Lower lobe of right lung (tissue), 2 donors: ENCODE data around the gene AKAP6. TPM values are rescaled to one million over a fixed set of nuclear protein-coding genes. Genes with fewer than 3 reads are reported as not detected.

Experiments
- ATAC-seq, 2 donors: fragments of 200-7000 bp; cut with Tn5 transposase; one replicate each; pipeline ENCODE4 v1.9.1; 2020 to 2022; ENCODE audit warnings: mild to moderate bottlenecking in 2 of 2, moderate library complexity in 2 of 2
- DNase-seq: peaks from one replicate; pipeline ENCODE4 v3.0.0-alpha.2; 2020
- H3K27ac ChIP-seq: fragments of 200-600 bp; one replicate; pipeline ENCODE4 v1.8.0; 2022
- H3K27me3 ChIP-seq: fragments of 200-600 bp; one replicate; pipeline ENCODE4 v1.8.0; 2022; ENCODE audit warnings: low read depth
- H3K36me3 ChIP-seq: fragments of 200-600 bp; one replicate; pipeline ENCODE4 v1.8.0; 2022; ENCODE audit warnings: mild to moderate bottlenecking
- H3K4me1 ChIP-seq: fragments of 200-600 bp; one replicate; pipeline ENCODE4 v1.8.0; 2022
- H3K4me3 ChIP-seq: fragments of 200-600 bp; one replicate; pipeline ENCODE4 v1.8.0; 2022; ENCODE audit warnings: mild to moderate bottlenecking
- H3K9me3 ChIP-seq: fragments of 200-600 bp; one replicate; pipeline ENCODE4 v1.8.0; 2022
- CTCF ChIP-seq: fragments of 200-600 bp; IDR thresholded peaks from one replicate; pipeline ENCODE4 v1.8.0; 2022; ENCODE audit warnings: antibody characterized with exemption, mild to moderate bottlenecking
- intact Hi-C: fragments of 100-400 bp; cut with DNase I; formaldehyde crosslinking; loops from one replicate; pipeline ENCODE4 v1.11.0; 2022
- total RNA-seq: library from RNA; stranded (reverse); fragmentation: NEBNext Ultra II Directional; extraction: Animal tissue kit (Norgen Biotek cat#: 25700); gene quantifications from one replicate; pipeline ENCODE4 v1.2.1, GENCODE V29; 2021
- donor health status: DM: no; HTN: yes; CAD: no; lungs with severe emphysema.

Gene AKAP6
- total RNA-seq, 1 donor from 2014 or later, result 8.6 TPM

GRCh38 chr14:32374155-32374554, 45.1 kb downstream of the AKAP6 start:
- no peak for ATAC-seq
- no peak for TF ChIP-seq CTCF
- Histone ChIP-seq H3K27me3 (no peaks in the 10 kb centered on the region), H3K36me3 (no peaks in the 10 kb centered on the region), H3K4me1 (no peaks in the 10 kb centered on the region), H3K9me3 (no peaks in the 10 kb centered on the region), H3K4me3 (no peak overlapping the region), H3K27ac (no peak overlapping the region)
- intact Hi-C loops, result no loop called here
- DNase-seq, result no peak

GRCh38 chr14:32375663-32376062, 46.6 kb downstream of the AKAP6 start:
- Histone ChIP-seq H3K27me3 (no peaks in the 10 kb centered on the region), H3K36me3 (no peaks in the 10 kb centered on the region), H3K4me3 (no peak overlapping the region), H3K27ac (no peak overlapping the region), H3K4me1 (no peaks in the 10 kb centered on the region), H3K9me3 (no peaks in the 10 kb centered on the region)
- TF ChIP-seq CTCF, result no peak
- DNase-seq (no peak), ATAC-seq (no peak)
- intact Hi-C loops, result no loop called here

GRCh38 chr14:32377046-32377646, 48.0 kb downstream of the AKAP6 start:
- Histone ChIP-seq H3K36me3 (no peaks in the 10 kb centered on the region), H3K9me3 (no peaks in the 10 kb centered on the region), H3K4me1 (no peaks in the 10 kb centered on the region), H3K27me3 (no peaks in the 10 kb centered on the region), H3K4me3 (no peak overlapping the region), H3K27ac (no peak overlapping the region)
- intact Hi-C loops, result no loop called here
- DNase-seq, result no peak
- no peak for TF ChIP-seq CTCF
- ATAC-seq, result no peak

GRCh38 chr14:32378284-32378683, 49.2 kb downstream of the AKAP6 start:
- TF ChIP-seq CTCF, result no peak
- intact Hi-C loops, result no loop called here
- ATAC-seq, result no peak

GRCh38 chr14:32379447-32379846, 50.3 kb downstream of the AKAP6 start:
- no peak for ATAC-seq
- Histone ChIP-seq H3K27me3 (no peaks in the 10 kb centered on the region), H3K9me3 (no peaks in the 10 kb centered on the region), H3K27ac (no peak overlapping the region), H3K36me3 (no peaks in the 10 kb centered on the region), H3K4me1 (no peaks in the 10 kb centered on the region), H3K4me3 (no peak overlapping the region)
- DNase-seq, result no peak
- TF ChIP-seq CTCF, result no peak
- intact Hi-C loops, result no loop called here

More at GRCh38 chr14:32378284-32378683, 49.2 kb downstream of the AKAP6 start:
- Histone ChIP-seq H3K4me1 (no peaks in the 10 kb centered on the region), H3K9me3 (no peaks in the 10 kb centered on the region), H3K4me3 (no peak overlapping the region), H3K27ac (no peak overlapping the region), H3K36me3 (no peaks in the 10 kb centered on the region), H3K27me3 (no peaks in the 10 kb centered on the region)
- DNase-seq, result no peak
